ENCODE measurements around the gene ALG6.

The ALG6 gene

GRCh38 chr1:63367215-63368103 is at the start of gene ALG6:
Gene ALG6 (plus strand): TSS chr1:63367627. CDS start chr1:63370978, 3,351 bp downstream.
- peak; percentile 92 for DNase-seq

- DNase-seq, result no peak
These were observed 49.6 kb upstream of the ALG6 start for GRCh38 chr1:63317817-63318152.

- DNase-seq, result no peak
These were observed 49.0 kb upstream of the ALG6 start for GRCh38 chr1:63318201-63318979.

GRCh38 chr1:63319046-63320021 is 48.1 kb upstream of the ALG6 start:
- DNase-seq, result no peak

GRCh38 chr1:63320022-63320721 is 47.3 kb upstream of the ALG6 start:
- DNase-seq, result no peak

GRCh38 chr1:63321066-63321784 is 46.2 kb upstream of the ALG6 start:
- DNase-seq, result no peak

GRCh38 chr1:63321785-63322113 is 45.7 kb upstream of the ALG6 start:
- DNase-seq, result no peak

- peak; percentile 26 for DNase-seq
These were observed 45.1 kb upstream of the ALG6 start, which contains the start of gene FOXD3 for GRCh38 chr1:63322114-63322943. Gene FOXD3 (plus strand): TSS chr1:63322567. CDS start chr1:63323059, 492 bp downstream.

- DNase-seq, result no peak
These were observed 44.2 kb upstream of the ALG6 start for GRCh38 chr1:63322944-63323864.

- no peak for DNase-seq
These were observed 43.3 kb upstream of the ALG6 start for GRCh38 chr1:63323865-63324778.

GRCh38 chr1:63324779-63325119 is 42.7 kb upstream of the ALG6 start:
- DNase-seq, result no peak

GRCh38 chr1:63325279-63325985 is 42.0 kb upstream of the ALG6 start:
- DNase-seq, result no peak

- DNase-seq, result no peak
These were observed 41.3 kb upstream of the ALG6 start for GRCh38 chr1:63326106-63326472.

- no peak for DNase-seq
These were observed 40.7 kb upstream of the ALG6 start for GRCh38 chr1:63326473-63327380.

GRCh38 chr1:63327417-63328054 is 39.9 kb upstream of the ALG6 start:
- DNase-seq, result peak; percentile 57

- DNase-seq, result no peak
These were observed 39.3 kb upstream of the ALG6 start for GRCh38 chr1:63328122-63328521.
